Common myeloid progenitor, CD34-positive (primary cell): ENCODE measurements around the gene BLNK.
A peak's percentile ranks its signal among the peaks of the same experiment; 100 is the strongest.

ENCODE experiments used
- CTCF ChIA-PET: fragments of 350-600 bp; sonication (Branson Sonifier 250); formaldehyde crosslinking; loops from one replicate; lab custom pipeline; 2021; ENCODE audit warnings: antibody characterized with exemption; lab: Charles Lee
- POLR2A ChIA-PET: fragments of 350-600 bp; sonication (Branson Sonifier 250); formaldehyde crosslinking; loops from one replicate; lab custom pipeline; 2021; ENCODE audit warnings: antibody characterized with exemption; lab: Charles Lee
- DNase-seq, 3 donors: peaks; one replicate each; pipeline versions ENCODE4 v3.0.0 to v3.0.0-alpha.2; 2013
- H3K27ac ChIP-seq, 2 experiments: 1 replicate in 1 of 2; 2 replicates in 1 of 2; pipeline ENCODE4 v1.7.0; 2013; ENCODE audit warnings: inconsistent platforms in 2 of 2, low read length in 2 of 2, mild to moderate bottlenecking in 2 of 2, low read depth in 1 of 2, moderate library complexity in 1 of 2; ENCODE audit not compliant: severe bottlenecking in 2 of 2, insufficient read depth in 1 of 2, poor library complexity in 1 of 2
- H3K27me3 ChIP-seq, 5 experiments: replicated peaks in 2 of 5; 1 replicate in 3 of 5; 2 replicates in 2 of 5; pipeline versions ENCODE4 v1.6.1 to v1.7.0; 2013; ENCODE audit warnings: low read length in 4 of 5, mild to moderate bottlenecking in 2 of 5, moderate library complexity in 2 of 5, inconsistent platforms in 1 of 5; ENCODE audit not compliant: insufficient read depth in 5 of 5, control insufficient read depth in 4 of 5
- H3K36me3 ChIP-seq, 4 experiments: 1 replicate in 2 of 4; 2 replicates in 2 of 4; pipeline versions ENCODE4 v1.6.1 to v1.7.0; 2013; ENCODE audit warnings: low read length in 3 of 4, control low read depth in 1 of 4, mild to moderate bottlenecking in 1 of 4; ENCODE audit not compliant: control insufficient read depth in 4 of 4, insufficient read depth in 4 of 4
- H3K4me1 ChIP-seq, 4 experiments: 1 replicate in 3 of 4; 2 replicates in 1 of 4; pipeline versions ENCODE4 v1.6.1 to v1.7.1; 2013; ENCODE audit warnings: low read length in 3 of 4, mild to moderate bottlenecking in 3 of 4, control low read depth in 1 of 4, inconsistent platforms in 1 of 4, moderate library complexity in 1 of 4; ENCODE audit not compliant: control insufficient read depth in 4 of 4, insufficient read depth in 4 of 4; ENCODE audit errors: control extremely low read depth in 1 of 4
- H3K4me3 ChIP-seq, 7 experiments: 1 replicate in 4 of 7; 2 replicates in 3 of 7; pipeline versions ENCODE4 v1.5.1 to v1.7.0; 2013; ENCODE audit warnings: mild to moderate bottlenecking in 7 of 7, low read length in 6 of 7, moderate library complexity in 6 of 7, inconsistent platforms in 2 of 7, low read depth in 2 of 7, control low read depth in 1 of 7; ENCODE audit not compliant: insufficient read depth in 4 of 7, control insufficient read depth in 1 of 7; ENCODE audit errors: extremely low read depth in 1 of 7
- H3K9me3 ChIP-seq, 5 experiments: 1 replicate in 4 of 5; 2 replicates in 1 of 5; pipeline versions ENCODE4 v1.6.1 to v1.7.1; 2013; ENCODE audit warnings: low read length in 4 of 5, mild to moderate bottlenecking in 2 of 5, inconsistent platforms in 1 of 5, low read depth in 1 of 5, moderate library complexity in 1 of 5; ENCODE audit not compliant: control insufficient read depth in 4 of 5, insufficient read depth in 2 of 5; ENCODE audit errors: control extremely low read depth in 1 of 5
- WGBS: methylation state at CpG from one replicate; pipeline ENCODE4 v1.1.5; 2013; ENCODE audit not compliant: insufficient coverage; 5-methylcytosine and 5-hydroxymethylcytosine counted together

BLNK gene

DNA sequence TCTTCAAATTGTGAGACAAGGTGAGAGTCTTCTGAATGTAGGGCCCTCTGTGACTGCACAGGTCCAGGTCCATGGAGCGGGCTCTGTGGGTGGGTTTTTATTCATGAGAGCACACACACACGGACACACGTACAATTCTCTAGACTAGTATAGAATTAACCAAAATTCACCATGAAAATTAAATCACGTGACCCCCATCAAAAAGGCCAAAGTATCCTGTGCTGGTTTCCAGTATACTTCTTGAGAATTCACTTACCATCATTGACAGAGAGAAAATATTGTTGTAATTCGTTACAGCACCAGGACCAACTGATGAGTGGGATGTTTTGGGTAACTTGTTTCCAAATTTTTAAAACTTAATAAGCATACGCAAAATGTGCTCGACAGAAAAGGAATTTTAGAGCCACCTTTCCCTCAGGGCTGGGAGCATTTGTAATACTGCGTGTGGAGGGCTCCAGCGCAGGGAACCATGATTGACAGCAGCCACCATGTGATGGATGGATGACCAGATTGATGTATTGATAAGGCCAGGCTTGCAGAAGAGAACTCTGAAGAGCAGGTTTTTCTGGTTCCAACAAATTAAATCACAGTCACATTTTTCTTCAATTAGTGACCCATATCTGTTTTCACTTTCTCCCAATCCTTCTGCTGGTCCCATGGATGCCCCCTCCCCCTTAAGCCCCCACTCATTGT lies 18.0 kb upstream of the BLNK start:
- 100% methylated on average over 7 of the region's 9 CpGs for WGBS
- Histone ChIP-seq H3K27ac (no peak overlapping the region), H3K36me3 (no peaks in the 10 kb centered on the region), H3K4me3 (no peak overlapping the region), H3K9me3 (no peaks in the 10 kb centered on the region), H3K4me1 (peaks cover 13 to 36% (median 19%) of the 10 kb centered on the region in 4 experiments), H3K27me3 (no peaks in the 10 kb centered on the region)
- POLR2A ChIA-PET = no interaction called here
- DNase-seq = no peak
- CTCF ChIA-PET = no interaction called here

DNA sequence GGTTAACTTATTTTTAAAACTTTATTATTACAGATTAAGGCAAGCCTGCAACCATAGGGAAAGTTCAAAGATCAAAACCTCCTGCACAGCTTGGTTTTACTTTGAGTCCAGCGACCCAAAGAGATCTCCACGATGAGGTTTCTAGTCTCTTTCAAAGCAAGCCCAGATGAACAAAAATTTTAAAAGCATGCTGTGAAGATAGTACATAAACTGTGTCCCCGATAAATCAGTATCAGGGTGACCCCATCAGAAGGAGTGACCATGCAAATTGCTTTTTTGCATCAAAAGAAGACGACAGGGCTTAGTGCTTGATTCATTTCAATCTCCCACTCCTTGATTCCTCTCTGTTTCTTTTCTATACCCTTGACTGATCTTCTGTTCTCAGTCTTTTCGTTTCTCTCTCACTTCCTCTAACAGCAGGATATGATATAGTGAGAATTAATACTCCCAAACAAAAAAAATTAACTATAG lies 16.8 kb upstream of the BLNK start:
- Histone ChIP-seq H3K9me3 (no peaks in the 10 kb centered on the region), H3K4me1 (peaks cover 12 to 27% (median 15%) of the 10 kb centered on the region in 4 experiments), H3K4me3 (peak overlapping the region in 2 of 7 experiments; percentile 31 to 39), H3K36me3 (no peaks in the 10 kb centered on the region), H3K27ac (no peak overlapping the region), H3K27me3 (no peaks in the 10 kb centered on the region)
- DNase-seq = peak in 2 of 3 donors; percentile 35 to 43
- ChIA-PET CTCF (interaction anchor here (0.7 to 3.1 kb wide), 5 partner anchors 13 to 65 kb away, joined by 3 to 28 read pairs (median 3); no protein-coding TSS in a partner anchor), POLR2A (no interaction called here)
- 62% methylated on average over 4 of the region's 5 CpGs for WGBS

DNA sequence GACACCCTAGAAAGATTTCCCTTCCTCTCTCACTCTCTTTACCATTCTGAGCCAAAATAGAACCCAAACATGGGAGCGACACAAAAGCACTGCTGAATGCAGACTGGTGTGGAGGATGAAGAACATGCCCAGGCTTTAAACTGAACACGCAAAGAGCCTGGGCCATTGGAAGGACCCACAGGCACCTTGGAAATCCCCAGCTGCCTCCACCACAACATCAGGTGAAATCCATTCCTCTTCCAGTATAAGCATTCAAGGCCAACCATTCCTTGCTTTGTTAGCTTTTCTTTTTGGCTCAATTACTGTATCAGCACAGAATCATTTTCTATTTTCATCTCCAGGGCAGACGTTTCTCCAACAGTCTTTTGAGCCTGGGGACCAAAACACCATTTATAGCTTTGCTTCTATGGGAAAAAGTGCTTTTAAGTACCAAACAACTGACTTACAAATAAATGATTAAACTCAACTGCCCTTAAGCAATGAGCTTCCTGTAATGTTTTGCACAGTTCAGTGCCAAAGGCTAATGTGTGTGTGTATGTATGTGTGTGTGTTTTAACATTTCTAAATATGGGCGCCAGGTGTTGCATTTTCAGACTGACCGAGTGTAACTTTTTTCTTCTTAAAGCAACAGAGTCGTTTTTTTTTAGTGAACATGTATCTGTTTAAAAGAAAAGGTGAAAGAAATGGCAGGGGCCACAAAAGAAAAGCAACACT lies 16.2 kb upstream of the BLNK start:
- WGBS = 50% methylated on average over 2 of the region's 6 CpGs
- POLR2A ChIA-PET = interaction anchor here (0.6 kb wide), 1 partner anchor 32 kb away, joined by 3 read pairs; no protein-coding TSS in a partner anchor
- CTCF ChIA-PET = interaction anchor here (0.7 to 3.1 kb wide), 9 partner anchors 13 to 65 kb away, joined by 3 to 28 read pairs (median 3); partner anchors contain the start of gene BLNK

DNA sequence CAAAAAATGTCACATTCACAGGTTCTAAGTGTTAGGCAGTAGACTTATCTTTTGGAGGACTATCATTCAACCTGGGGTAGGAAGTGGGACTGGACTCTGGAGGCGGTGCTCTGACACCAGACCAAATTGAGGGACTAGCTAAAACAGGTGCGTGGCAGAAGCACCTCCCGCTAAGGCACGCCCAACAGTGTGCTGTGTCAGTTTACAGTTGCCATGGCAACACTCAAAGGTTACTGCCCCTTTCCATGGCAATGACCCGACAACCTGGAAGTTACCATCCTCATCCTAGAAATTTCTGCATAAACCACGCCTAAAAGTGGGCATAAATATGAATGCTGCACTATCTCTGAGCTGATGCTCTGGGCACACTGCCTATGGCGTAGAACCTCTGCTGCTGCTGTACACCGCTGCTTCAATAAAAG lies 14.0 kb upstream of the BLNK start:
- ChIA-PET POLR2A (no interaction called here), CTCF (interaction anchor here (0.6 to 3.1 kb wide), 3 partner anchors 10 to 56 kb away, joined by 3 to 28 read pairs (median 7); no protein-coding TSS in a partner anchor)
- H3K27ac ChIP-seq = no peak overlapping the region
- DNase-seq = no peak
- H3K27me3 ChIP-seq = no peaks in the 10 kb centered on the region
- no peaks in the 10 kb centered on the region for H3K36me3 ChIP-seq
- no peak overlapping the region for H3K4me3 ChIP-seq
- peaks cover 7 to 23% (median 14%) of the 10 kb centered on the region in 4 experiments for H3K4me1 ChIP-seq
- H3K9me3 ChIP-seq = no peaks in the 10 kb centered on the region
- 95% methylated on average over 7 of the region's 8 CpGs for WGBS

More for the DNA sequence above, 16.2 kb upstream of the BLNK start:
- H3K4me3 ChIP-seq = peak overlapping the region in 2 of 7 experiments; percentile 31 to 47
- H3K4me1 ChIP-seq = peaks cover 12 to 27% (median 15%) of the 10 kb centered on the region in 4 experiments
- H3K9me3 ChIP-seq = no peaks in the 10 kb centered on the region
- no peaks in the 10 kb centered on the region for H3K27me3 ChIP-seq
- peak overlapping the region in 1 of 2 experiments; percentile 43 for H3K27ac ChIP-seq
- DNase-seq = peak; percentile 30 to 82 (median 65)
- no peaks in the 10 kb centered on the region for H3K36me3 ChIP-seq

GRCh38 chr10:96283756-96284155 lies 12.4 kb upstream of the BLNK start:
- Histone ChIP-seq H3K36me3 (no peaks in the 10 kb centered on the region), H3K27ac (no peak overlapping the region), H3K27me3 (no peaks in the 10 kb centered on the region), H3K4me3 (no peak overlapping the region), H3K9me3 (no peaks in the 10 kb centered on the region), H3K4me1 (peaks cover 7 to 19% (median 14%) of the 10 kb centered on the region in 4 experiments)
- DNase-seq = no peak
- ChIA-PET POLR2A (no interaction called here), CTCF (interaction anchor here (1.1 kb wide), 1 partner anchor 49 kb away, joined by 3 read pairs; no protein-coding TSS in a partner anchor)
- WGBS = 93% methylated on average over 3 of the region's 6 CpGs

DNA sequence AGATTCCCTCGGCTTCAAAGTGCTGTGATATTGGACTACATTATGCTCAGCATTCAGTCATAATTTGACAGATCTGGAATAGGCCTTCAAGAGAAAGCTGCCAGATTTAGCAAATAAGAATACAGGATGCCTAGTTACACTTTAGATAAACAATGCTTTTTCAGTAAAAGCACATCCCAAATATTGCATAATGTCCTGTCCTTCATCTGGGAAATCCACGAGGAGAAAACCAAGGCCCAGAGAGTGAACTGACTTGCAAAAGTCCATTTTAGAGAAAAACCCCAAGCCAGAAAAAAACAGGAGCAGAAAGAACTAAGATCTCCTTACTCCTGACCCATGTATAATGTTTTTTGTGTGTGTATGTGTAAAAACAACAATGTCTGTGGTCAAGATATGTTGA lies 12.0 kb upstream of the BLNK start:
- peaks cover 7 to 16% (median 14%) of the 10 kb centered on the region in 4 experiments for H3K4me1 ChIP-seq
- POLR2A ChIA-PET = no interaction called here
- no peak overlapping the region for H3K27ac ChIP-seq
- H3K27me3 ChIP-seq = no peaks in the 10 kb centered on the region
- 100% methylated on average over 1 of the region's 2 CpGs for WGBS
- H3K4me3 ChIP-seq = no peak overlapping the region
- no peak for DNase-seq
- no peaks in the 10 kb centered on the region for H3K36me3 ChIP-seq
- H3K9me3 ChIP-seq = no peaks in the 10 kb centered on the region
- CTCF ChIA-PET = interaction anchor here (1.1 kb wide), 1 partner anchor 49 kb away, joined by 3 read pairs; no protein-coding TSS in a partner anchor
